HepG2 (cell line): Measurements from ENCODE around the gene YKT6.
A peak's percentile ranks its signal among the peaks of the same experiment; 100 is the strongest.

Experiments
- RAD21 ChIP-seq: fragments of 450-650 bp; formaldehyde crosslinking; IDR thresholded peaks from 2 replicates; pipeline ENCODE4 v1.5.0; 2020; ENCODE audit warnings: mild to moderate bottlenecking
- SKI ChIP-seq: fragments of 450-650 bp; IDR thresholded peaks from one replicate; pipeline ENCODE4 v1.6.1; 2018; ENCODE audit warnings: mild to moderate bottlenecking; ENCODE audit not compliant: partially characterized antibody
- ZFP41 ChIP-seq: sonication (generic); formaldehyde crosslinking; IDR thresholded peaks from 2 replicates; pipeline ENCODE4 v1.4.0; 2020; ENCODE audit warnings: mild to moderate bottlenecking, missing genetic modification reagents, borderline replicate concordance
- ZNF790 ChIP-seq: sonication (generic); formaldehyde crosslinking; IDR thresholded peaks from 2 replicates; pipeline ENCODE4 v1.8.0; 2022; ENCODE audit warnings: missing genetic modification reagents, mild to moderate bottlenecking, borderline replicate concordance
- TF ChIP-seq, protein P1 (sequence below), 2 experiments: IDR thresholded peaks; 2 replicates each; pipeline ENCODE4 v1.6.1; 2011 to 2012; ENCODE audit warnings: low read length in 2 of 2, borderline replicate concordance in 1 of 2, low read depth in 1 of 2, mild to moderate bottlenecking in 1 of 2, moderate library complexity in 1 of 2

DNA sequence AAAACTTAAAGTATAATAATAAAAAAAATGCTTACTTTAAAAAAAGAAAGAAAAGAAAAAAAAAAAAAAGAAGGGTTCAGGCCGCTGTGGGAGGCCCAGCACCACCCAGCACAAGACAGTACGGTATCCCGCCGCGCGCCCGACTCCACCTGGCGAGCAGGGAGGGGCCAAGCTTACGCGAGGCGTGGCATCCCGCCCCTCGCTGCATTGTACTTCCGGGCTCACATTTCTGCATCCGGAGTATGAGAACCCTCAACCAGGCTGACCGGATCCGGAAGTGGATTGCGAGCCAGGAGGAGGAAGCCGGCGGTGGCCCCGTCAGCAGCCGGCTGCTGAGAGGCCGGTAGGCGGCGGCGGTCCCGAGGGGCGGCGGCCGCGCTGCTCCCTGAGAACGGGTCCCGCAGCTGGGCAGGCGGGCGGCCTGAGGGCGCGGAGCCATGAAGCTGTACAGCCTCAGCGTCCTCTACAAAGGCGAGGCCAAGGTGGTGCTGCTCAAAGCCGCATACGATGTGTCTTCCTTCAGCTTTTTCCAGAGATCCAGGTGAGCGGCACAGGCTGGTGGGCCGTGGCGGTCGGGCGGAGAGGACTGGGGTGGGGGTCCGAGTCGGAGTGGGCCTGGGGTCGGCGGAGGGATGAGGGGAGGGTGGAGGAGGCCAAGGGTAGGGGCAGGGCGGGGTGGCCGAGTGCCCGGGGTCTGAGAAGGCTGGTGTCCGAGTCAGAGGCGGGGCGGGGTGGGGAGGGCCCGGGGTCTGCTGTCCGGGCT, at the start of gene YKT6:
- TF ChIP-seq ZFP41 (CRISPR knock-in tag) (no peak), RAD21 (CRISPR knock-in tag) (peak; percentile 48; the same call in 1 of the 2 replicates), ZNF790 (CRISPR knock-in tag) (no peak), SKI (peak; percentile 50)
- TF ChIP-seq, protein P1, sequence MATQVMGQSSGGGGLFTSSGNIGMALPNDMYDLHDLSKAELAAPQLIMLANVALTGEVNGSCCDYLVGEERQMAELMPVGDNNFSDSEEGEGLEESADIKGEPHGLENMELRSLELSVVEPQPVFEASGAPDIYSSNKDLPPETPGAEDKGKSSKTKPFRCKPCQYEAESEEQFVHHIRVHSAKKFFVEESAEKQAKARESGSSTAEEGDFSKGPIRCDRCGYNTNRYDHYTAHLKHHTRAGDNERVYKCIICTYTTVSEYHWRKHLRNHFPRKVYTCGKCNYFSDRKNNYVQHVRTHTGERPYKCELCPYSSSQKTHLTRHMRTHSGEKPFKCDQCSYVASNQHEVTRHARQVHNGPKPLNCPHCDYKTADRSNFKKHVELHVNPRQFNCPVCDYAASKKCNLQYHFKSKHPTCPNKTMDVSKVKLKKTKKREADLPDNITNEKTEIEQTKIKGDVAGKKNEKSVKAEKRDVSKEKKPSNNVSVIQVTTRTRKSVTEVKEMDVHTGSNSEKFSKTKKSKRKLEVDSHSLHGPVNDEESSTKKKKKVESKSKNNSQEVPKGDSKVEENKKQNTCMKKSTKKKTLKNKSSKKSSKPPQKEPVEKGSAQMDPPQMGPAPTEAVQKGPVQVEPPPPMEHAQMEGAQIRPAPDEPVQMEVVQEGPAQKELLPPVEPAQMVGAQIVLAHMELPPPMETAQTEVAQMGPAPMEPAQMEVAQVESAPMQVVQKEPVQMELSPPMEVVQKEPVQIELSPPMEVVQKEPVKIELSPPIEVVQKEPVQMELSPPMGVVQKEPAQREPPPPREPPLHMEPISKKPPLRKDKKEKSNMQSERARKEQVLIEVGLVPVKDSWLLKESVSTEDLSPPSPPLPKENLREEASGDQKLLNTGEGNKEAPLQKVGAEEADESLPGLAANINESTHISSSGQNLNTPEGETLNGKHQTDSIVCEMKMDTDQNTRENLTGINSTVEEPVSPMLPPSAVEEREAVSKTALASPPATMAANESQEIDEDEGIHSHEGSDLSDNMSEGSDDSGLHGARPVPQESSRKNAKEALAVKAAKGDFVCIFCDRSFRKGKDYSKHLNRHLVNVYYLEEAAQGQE (IDR thresholded peaks at IDR 0.05; ENCODE audit: borderline replicate concordance in 1 of 2, low read depth in 1 of 2, low read length in 2 of 2) = peak in 1 of 2 experiments; percentile 32; a peak in 1 of 4 replicates
